K562 (cell line): ENCODE measurements around the gene ERCC1. TPM values are rescaled to one million over a fixed set of nuclear protein-coding genes. Genes with fewer than 3 reads are reported as not detected.

Source experiments
- FOXK1 ChIP-seq: sonication (generic); formaldehyde crosslinking; IDR thresholded peaks from 2 replicates; pipeline ENCODE4 v1.8.0; 2022; ENCODE audit warnings: missing genetic modification reagents, mild to moderate bottlenecking, borderline replicate concordance
- HDAC2 ChIP-seq: fragments of 450-650 bp; IDR thresholded peaks from 2 replicates; pipeline ENCODE4 v1.6.1; 2016; ENCODE audit warnings: mild to moderate bottlenecking
- JUN ChIP-seq, 2 experiments: sonication (generic) in 1 of 2; formaldehyde crosslinking in 1 of 2; IDR thresholded peaks; 2 replicates each; pipeline versions ENCODE4 v1.6.1 to v1.8.0; 2012 to 2022; ENCODE audit warnings: borderline replicate concordance in 2 of 2, mild to moderate bottlenecking in 2 of 2, improper control_type of control experiment in 1 of 2, low read depth in 1 of 2, low read length in 1 of 2, missing genetic modification reagents in 1 of 2
- MNT ChIP-seq, 2 experiments: fragments of 450-650 bp; conservative IDR thresholded peaks; 2 replicates each; pipeline ENCODE4 v1.6.1; 2017; ENCODE audit warnings: mild to moderate bottlenecking in 2 of 2, moderate library complexity in 2 of 2
- NUFIP1 ChIP-seq: fragments of 450-650 bp; IDR thresholded peaks from 2 replicates; pipeline ENCODE4 v1.6.1; 2018; ENCODE audit not compliant: partially characterized antibody
- POLR2G ChIP-seq: fragments of 200-400 bp; formaldehyde crosslinking; IDR thresholded peaks from 2 replicates; pipeline ENCODE4 v1.6.1; 2017; ENCODE audit warnings: low read depth, mild to moderate bottlenecking, antibody characterized with exemption, low read length, moderate library complexity
- SMARCA5 ChIP-seq: fragments of 450-650 bp; IDR thresholded peaks from 2 replicates; pipeline ENCODE4 v1.6.1; 2016
- SMARCC2 ChIP-seq: fragments of 450-650 bp; IDR thresholded peaks from 2 replicates; pipeline ENCODE4 v1.6.1; 2017; ENCODE audit warnings: antibody characterized with exemption, moderate library complexity, mild to moderate bottlenecking, low read depth
- TOE1 ChIP-seq, 2 experiments: fragments of 450-650 bp in 1 of 2; sonication (generic) in 1 of 2; formaldehyde crosslinking in 1 of 2; IDR thresholded peaks; 2 replicates each; pipeline versions ENCODE4 v1.7.1 to v1.8.0; 2016 to 2022; ENCODE audit warnings: borderline replicate concordance in 2 of 2, mild to moderate bottlenecking in 2 of 2, antibody characterized with exemption in 1 of 2, inconsistent platforms in 1 of 2, low read depth in 1 of 2, missing genetic modification reagents in 1 of 2, moderate library complexity in 1 of 2
- ZBTB8A ChIP-seq: fragments of 450-650 bp; IDR thresholded peaks from 2 replicates; pipeline ENCODE4 v1.6.1; 2018; ENCODE audit warnings: mild to moderate bottlenecking, moderate library complexity; ENCODE audit not compliant: partially characterized antibody
- ZNF766 ChIP-seq: fragments of 200-800 bp; sonication (Bioruptor generic); conservative IDR thresholded peaks from 2 replicates; pipeline ENCODE4 v1.6.1; 2016; ENCODE audit warnings: missing genetic modification characterization, missing compliant biosample characterization
- polyA plus RNA-seq, 8 experiments: library from polyadenylated mRNA; depleted of rRNA in 4 of 8; stranded (reverse) in 5 of 8; unstranded in 3 of 8; fragments of >200 nt; fragmentation: Nextera tagmentation in 2 of 8; fragmentation: Illumina TruSeq in 1 of 8; extraction: Ambion mirVana in 2 of 8; extraction: Trizol in 1 of 8; gene quantifications; 2 replicates each; pipeline versions ENCODE4 v1.2.1 to v1.2.3, GENCODE V29; 2011 to 2014; ENCODE audit warnings: inconsistent platforms in 1 of 8, missing spikeins in 1 of 8
- total RNA-seq, 7 experiments: library from RNA; depleted of rRNA in 6 of 7; stranded (reverse); fragments of >200 nt in 6 of 7; fragmentation: Illumina TruSeq in 2 of 7; extraction: Trizol in 2 of 7; gene quantifications; 2 replicates each; pipeline versions ENCODE4 v1.2.1 to v1.2.3, GENCODE V29; 2011 to 2021; ENCODE audit warnings: low replicate concordance in 1 of 7
- TF ChIP-seq, protein P1 (sequence below): IDR thresholded peaks from 2 replicates; pipeline ENCODE4 v1.6.1; 2011; ENCODE audit warnings: borderline replicate concordance, low read depth, mild to moderate bottlenecking, moderate library complexity, low read length; ENCODE audit not compliant: insufficient read depth, poor library complexity, severe bottlenecking
- TF ChIP-seq, protein P2 (sequence below), 2 experiments: IDR thresholded peaks in 1 of 2; conservative IDR thresholded peaks in 1 of 2; 2 replicates each; pipeline ENCODE4 v1.6.1; 2016; ENCODE audit warnings: low read depth in 2 of 2, mild to moderate bottlenecking in 1 of 2, missing compliant biosample characterization in 1 of 2, missing genetic modification characterization in 1 of 2, moderate library complexity in 1 of 2
- TF ChIP-seq, protein P3 (sequence below), 2 experiments: IDR thresholded peaks; 2 replicates each; pipeline ENCODE4 v1.6.1; 2012; ENCODE audit warnings: improper control_type of control experiment in 2 of 2, low read depth in 2 of 2, low read length in 2 of 2, borderline replicate concordance in 1 of 2

The ERCC1 gene
- total and polyA plus RNA-seq, 9 of the 15 experiments (the other 6 are each of a cell fraction or from before 2014, with no cell fraction given) = 9.3 to 92.6 (median 60.0) TPM

- TF ChIP-seq MNT (conservative IDR thresholded peaks at IDR 0.05) = 0 out of 4 replicates have a peak, but pooled peaks of 1 of the 2 experiments have one; percentile 22
- no peak for TF ChIP-seq ZBTB8A
- TF ChIP-seq TOE1 (IDR thresholded peaks at IDR 0.05; ENCODE audit: borderline replicate concordance) = peak; percentile 58; the same call in 1 of the 2 replicates
- no peak for TF ChIP-seq TOE1 (CRISPR knock-in tag; IDR thresholded peaks at IDR 0.05; ENCODE audit: borderline replicate concordance, low read depth)
- TF ChIP-seq FOXK1 = no peak
- 0 out of 2 replicates have a peak, but pooled peaks have one; percentile 30 for TF ChIP-seq ZNF766
- no peak for TF ChIP-seq SMARCC2
- TF ChIP-seq JUN (IDR thresholded peaks at IDR 0.05; ENCODE audit: borderline replicate concordance, low read depth, low read length) = 0 out of 2 replicates have a peak, but pooled peaks have one; percentile 35
- TF ChIP-seq JUN (CRISPR knock-in tag; IDR thresholded peaks at IDR 0.05; ENCODE audit: borderline replicate concordance) = no peak
- peak; percentile 23 for TF ChIP-seq SMARCA5
- peak; percentile 98 for TF ChIP-seq HDAC2
- TF ChIP-seq, protein P1, sequence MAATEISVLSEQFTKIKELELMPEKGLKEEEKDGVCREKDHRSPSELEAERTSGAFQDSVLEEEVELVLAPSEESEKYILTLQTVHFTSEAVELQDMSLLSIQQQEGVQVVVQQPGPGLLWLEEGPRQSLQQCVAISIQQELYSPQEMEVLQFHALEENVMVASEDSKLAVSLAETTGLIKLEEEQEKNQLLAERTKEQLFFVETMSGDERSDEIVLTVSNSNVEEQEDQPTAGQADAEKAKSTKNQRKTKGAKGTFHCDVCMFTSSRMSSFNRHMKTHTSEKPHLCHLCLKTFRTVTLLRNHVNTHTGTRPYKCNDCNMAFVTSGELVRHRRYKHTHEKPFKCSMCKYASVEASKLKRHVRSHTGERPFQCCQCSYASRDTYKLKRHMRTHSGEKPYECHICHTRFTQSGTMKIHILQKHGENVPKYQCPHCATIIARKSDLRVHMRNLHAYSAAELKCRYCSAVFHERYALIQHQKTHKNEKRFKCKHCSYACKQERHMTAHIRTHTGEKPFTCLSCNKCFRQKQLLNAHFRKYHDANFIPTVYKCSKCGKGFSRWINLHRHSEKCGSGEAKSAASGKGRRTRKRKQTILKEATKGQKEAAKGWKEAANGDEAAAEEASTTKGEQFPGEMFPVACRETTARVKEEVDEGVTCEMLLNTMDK = peak; percentile 85
- no peak for TF ChIP-seq NUFIP1
- TF ChIP-seq, protein P2, sequence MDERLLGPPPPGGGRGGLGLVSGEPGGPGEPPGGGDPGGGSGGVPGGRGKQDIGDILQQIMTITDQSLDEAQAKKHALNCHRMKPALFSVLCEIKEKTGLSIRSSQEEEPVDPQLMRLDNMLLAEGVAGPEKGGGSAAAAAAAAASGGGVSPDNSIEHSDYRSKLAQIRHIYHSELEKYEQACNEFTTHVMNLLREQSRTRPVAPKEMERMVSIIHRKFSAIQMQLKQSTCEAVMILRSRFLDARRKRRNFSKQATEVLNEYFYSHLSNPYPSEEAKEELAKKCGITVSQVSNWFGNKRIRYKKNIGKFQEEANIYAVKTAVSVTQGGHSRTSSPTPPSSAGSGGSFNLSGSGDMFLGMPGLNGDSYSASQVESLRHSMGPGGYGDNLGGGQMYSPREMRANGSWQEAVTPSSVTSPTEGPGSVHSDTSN (CRISPR knock-in tag; IDR thresholded peaks at IDR 0.05; ENCODE audit: low read depth) = no peak
- TF ChIP-seq, protein P2 (tag; conservative IDR thresholded peaks at IDR 0.05; ENCODE audit: low read depth) = no peak
- peak; percentile 81 for TF ChIP-seq POLR2G
- TF ChIP-seq, protein P3, sequence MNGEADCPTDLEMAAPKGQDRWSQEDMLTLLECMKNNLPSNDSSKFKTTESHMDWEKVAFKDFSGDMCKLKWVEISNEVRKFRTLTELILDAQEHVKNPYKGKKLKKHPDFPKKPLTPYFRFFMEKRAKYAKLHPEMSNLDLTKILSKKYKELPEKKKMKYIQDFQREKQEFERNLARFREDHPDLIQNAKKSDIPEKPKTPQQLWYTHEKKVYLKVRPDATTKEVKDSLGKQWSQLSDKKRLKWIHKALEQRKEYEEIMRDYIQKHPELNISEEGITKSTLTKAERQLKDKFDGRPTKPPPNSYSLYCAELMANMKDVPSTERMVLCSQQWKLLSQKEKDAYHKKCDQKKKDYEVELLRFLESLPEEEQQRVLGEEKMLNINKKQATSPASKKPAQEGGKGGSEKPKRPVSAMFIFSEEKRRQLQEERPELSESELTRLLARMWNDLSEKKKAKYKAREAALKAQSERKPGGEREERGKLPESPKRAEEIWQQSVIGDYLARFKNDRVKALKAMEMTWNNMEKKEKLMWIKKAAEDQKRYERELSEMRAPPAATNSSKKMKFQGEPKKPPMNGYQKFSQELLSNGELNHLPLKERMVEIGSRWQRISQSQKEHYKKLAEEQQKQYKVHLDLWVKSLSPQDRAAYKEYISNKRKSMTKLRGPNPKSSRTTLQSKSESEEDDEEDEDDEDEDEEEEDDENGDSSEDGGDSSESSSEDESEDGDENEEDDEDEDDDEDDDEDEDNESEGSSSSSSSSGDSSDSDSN (IDR thresholded peaks at IDR 0.05; ENCODE audit: borderline replicate concordance in 1 of 2, low read depth in 2 of 2, low read length in 2 of 2) = peak in 1 of 2 experiments; percentile 64; a peak in 1 of 4 replicates
These were observed 4.9 kb upstream of the ERCC1 start (continued) for GRCh38 chr19:45428384-45429231.
